ENCODE results near the gene ACKR3.

The ACKR3 gene

DNA sequence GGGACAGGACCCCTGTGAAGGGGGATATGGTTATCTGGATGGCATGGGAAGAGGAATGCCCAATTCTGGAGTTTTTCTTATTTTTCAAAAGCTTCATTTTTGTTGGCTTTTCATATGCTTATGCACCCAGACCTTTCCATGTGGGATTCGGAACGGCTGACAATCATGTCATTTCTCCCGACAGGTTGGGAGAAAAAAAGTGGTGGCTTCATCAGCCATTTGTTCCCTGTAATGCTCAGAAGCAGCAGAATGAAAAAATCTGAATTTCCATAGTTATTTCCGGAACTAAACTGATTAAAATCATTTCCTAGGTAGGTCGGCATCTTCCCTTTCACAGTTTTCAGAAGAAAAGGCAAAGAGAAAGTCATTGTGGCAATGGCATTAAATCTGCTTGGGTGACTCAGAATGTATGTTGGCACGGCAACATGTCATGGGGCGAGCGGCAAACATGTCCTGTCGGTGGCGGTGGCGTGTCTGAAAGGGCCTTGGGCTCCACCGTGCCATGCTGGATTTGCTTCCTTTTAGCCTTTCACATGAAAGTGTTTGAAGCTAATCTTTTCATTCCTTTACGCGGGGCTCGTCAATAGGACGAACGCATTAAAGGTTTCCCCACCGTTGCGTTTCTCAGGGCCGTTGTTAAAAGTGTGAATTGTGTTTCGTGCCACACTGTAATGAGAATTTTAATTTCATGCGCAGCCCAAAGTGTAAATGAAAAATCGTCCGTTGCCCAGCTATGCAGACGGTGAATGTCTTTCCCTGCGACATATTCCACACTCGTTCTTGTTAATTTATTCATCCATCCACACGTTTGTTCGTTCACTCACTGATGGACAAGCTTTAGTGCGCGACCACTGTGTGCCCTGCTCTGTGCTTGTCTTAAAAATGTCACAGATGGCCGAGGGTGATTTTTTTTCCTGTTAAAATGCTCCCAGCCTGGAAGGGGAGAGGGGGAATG is 18.5 kb downstream of the ACKR3 start:
- DNase-seq, result no peak

GRCh38 chr2:236588932-236589592 is 19.4 kb downstream of the ACKR3 start:
- no peak for DNase-seq

GRCh38 chr2:236590846-236591245 is 21.2 kb downstream of the ACKR3 start:
- DNase-seq, result no peak

- DNase-seq, result no peak
Observed at GRCh38 chr2:236592821-236593220, 23.2 kb downstream of the ACKR3 start.

DNA sequence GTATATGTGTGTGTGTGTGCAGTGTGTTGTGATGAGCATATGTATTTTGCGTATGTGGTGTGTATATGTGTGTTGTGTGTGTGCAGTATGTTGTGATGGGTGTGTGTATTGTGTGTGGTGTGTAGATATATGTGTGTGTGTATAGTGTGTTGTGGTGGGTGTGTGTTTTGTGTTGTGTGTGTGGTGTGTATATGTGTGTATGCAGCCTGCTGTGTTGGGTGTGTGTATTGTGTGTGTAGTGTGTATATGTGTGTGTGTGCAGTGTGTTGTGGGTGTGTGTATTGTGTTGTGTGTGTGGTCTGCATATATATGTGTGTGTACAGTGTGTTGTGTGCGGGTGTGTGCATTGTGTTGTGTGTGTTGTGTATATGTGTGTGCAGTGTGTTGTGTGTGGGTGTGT is 23.9 kb downstream of the ACKR3 start:
- DNase-seq, result no peak

GRCh38 chr2:236593956-236594355 is 24.3 kb downstream of the ACKR3 start:
- no peak for DNase-seq

DNA sequence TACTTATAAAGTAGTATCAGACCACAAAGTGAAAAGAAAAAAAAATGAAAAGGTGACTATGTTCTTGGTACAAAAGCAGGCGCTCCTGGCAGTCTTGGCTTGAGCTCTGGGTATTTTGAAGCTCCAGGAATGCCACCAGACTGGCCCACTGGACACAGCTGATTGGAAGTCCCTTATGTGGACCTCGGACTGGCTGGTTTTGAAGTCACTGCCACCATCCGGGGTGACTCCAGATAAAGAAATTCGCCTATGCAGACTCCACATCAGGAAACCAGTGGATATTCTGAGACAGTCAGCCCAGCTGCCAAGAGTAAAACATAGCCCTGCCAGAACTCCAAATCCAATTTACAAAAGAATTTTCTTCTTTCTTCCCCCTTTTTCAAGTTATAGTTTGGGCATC is 28.0 kb downstream of the ACKR3 start:
- no peak for DNase-seq

- DNase-seq, result no peak
Observed at GRCh38 chr2:236599059-236599458, 29.4 kb downstream of the ACKR3 start.

- no peak for DNase-seq
Observed at GRCh38 chr2:236600158-236600557, 30.5 kb downstream of the ACKR3 start.

DNA sequence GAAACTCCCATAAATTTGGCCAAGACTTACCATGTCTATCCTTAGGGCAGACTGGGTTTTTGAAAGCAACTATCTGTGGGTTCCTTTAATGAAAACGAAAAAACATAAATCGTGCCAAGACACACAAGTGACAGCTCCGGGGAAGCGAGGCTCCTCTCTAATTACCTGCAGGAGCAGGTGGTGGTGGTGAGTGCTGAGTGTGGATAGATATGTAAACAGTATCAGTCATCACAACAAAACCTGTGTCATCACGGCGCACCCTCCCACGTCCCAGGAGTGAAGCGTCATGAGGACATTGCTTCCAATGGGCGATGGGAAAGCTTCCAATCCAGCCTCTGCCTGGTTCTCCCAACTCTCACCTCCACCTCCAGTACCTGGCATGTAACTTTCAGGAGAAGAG is 31.3 kb downstream of the ACKR3 start:
- no peak for DNase-seq

GRCh38 chr2:236601316-236602202 is 31.9 kb downstream of the ACKR3 start:
- DNase-seq, result no peak

DNA sequence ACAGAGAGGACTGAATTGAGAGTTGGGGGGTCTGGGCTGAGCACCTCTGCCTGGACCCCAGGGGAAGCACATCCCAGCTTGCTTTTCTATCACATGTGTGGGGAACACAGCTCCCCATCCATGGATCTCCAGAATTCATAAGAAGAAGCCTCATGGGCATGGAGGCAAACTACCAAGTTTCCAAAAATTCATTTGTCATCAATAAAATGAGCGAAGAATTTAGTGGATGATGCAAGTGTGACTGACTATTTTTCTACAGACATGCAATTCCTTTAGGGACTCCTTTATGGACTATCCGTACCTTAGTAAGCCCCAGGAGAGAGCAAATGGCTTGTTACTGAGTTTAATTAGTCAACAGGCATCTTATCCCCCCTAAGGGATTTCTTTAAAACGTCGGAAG is 33.1 kb downstream of the ACKR3 start:
- DNase-seq, result no peak

DNA sequence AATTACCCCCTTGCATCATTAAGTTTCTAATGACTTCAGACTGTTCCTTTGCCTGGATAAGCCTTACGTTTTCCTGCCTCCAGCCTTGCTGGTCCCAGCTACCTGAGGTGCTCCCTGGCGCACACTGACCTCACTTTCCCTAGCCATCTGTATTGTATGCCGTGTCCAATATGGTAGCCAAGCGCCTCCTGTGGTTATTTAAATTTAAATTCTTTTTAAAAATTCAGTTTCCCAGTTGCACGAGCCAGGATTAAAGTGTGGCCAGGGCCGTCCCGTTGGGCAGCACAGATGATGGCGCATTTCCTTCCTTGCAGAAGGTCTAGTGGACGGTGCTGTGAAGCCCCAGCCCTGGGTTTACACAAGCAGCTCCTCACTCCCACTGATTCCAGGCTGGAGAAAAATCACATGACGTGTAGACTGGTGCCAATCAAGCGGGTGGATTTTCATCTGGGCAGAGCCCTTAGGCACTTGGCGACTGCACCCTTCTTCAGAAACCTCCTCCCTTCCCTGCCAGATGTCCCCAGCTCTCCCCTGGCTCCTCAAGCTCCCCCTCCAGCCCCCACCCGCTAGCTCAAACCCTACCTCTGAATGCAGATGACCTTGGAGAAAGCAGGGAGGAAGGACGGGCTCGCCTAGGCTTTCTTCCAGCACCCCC is 33.9 kb downstream of the ACKR3 start:
- no peak for DNase-seq

DNA sequence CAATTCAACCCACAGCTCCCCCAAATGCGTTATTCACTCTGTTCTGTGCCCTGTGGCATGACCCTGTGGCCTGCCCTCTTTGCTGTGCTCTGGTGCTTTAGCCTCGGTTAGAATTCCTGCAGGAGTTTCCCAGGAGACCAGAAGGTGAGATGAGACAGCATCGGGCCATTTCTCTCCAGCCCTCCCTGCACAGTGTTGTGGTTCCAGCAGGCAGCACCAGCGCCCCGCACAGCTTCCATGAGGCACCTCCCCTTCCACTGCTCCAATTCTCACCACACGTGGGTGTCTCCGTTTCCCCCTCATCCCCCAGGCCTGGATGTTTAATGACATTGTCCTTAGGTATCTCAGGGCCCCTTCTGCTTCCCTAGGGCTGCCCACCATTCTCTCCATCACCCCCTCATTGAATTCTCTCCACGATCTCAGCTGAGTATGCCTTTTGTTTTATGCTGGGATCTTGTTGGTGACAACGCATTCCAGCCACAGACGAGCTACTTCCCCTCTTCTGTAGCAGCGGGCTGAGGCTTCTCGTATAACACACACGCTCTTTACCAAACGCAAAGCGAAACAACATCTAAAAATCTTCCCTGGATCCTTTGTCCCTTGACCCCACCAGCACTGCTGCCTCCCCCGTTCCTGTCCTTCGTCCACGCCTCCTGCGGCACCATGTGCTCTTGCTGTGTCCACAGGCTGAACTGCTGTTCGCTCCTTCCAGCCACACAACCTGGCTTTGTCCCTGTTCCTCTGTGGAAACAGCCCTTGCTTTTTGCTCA is 35.1 kb downstream of the ACKR3 start:
- DNase-seq, result no peak

DNA sequence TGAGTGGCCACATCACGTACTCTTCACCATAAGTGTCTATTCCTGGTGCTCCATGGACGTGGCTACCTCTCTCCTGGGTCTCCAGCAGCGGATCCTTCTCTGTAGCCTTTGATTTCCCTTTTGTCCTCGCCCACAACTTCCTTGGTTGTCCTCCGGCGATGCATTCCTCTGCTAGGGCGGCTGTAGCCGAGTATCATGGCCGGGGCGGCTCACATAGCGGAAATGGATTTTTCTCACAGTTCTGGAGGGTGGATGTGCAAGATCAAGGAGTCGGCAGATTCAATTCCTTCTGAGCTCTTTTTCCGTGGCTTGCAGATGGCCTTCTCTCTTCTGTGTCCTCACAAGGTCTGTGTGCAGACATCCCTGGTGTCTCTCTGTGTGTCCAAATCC is 35.7 kb downstream of the ACKR3 start:
- DNase-seq, result no peak

DNA sequence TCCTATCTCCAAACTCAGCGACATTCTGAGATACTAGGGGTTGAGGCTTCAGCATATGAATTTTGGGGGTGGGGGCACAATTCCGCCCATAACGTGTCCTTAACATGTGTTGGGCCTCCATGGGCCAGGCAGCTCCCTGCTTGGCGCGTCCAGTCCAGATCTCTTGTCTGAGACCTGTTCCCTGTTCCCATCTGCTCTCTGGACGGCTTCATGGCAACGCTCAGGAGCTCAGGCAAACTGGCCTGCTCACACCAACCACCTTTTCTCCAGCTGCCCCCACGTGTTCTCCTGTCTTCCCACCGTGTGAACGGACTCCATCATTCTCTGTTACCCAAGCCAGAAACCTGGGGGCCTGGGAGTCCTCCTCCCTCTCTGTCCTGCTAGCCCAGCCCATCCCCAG is 36.4 kb downstream of the ACKR3 start:
- DNase-seq, result no peak

DNA sequence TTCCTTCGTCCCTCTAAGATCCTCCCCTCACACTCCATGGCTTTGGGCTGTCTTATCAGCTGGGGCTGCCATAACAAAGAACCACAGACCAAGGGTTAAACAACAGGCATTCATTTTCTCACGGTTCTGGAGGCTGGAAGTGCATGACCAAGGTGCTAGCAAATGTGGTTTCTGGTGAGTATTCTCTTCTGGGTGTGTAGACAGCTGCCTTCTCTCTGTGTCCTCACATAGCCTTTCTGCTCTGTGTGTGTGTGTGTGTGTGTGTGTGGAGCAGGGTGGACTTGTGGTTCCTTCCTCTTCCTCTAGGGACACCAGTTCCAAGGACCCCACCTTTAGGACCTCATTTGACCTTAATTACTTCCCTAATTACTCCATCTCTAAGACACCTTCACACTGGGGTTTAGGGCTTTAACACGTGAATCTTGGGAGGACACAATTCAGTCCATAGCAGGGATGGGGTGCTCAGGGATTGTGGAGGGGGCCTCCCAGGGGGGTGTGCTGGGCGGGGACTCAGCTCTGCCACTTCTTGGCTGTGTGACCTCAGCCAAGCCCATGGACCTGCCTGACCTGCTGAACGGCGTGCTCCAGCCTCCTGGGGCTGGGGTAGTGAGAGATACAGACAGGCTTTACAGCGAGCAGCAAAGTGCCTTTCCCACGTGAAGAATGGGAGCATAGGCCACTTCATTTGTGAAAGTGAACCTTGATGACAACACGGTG is 38.0 kb downstream of the ACKR3 start:
- no peak for DNase-seq

DNA sequence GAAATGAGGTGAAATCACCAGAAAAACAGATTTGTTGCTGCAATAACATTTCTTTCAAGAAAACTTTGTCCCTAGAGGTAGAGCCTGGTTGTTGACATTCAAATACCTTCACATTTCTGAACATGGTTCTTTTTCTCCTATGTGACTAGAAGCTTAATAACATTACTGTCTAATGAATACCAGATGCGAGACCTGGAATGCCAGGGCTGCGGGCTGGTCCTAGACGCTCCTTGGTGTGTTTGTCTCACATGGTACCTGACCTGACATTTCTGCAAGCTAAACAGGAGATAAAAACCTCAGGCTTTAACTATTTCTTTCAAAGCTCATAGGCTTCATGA is 38.5 kb downstream of the ACKR3 start:
- no peak for DNase-seq

DNA sequence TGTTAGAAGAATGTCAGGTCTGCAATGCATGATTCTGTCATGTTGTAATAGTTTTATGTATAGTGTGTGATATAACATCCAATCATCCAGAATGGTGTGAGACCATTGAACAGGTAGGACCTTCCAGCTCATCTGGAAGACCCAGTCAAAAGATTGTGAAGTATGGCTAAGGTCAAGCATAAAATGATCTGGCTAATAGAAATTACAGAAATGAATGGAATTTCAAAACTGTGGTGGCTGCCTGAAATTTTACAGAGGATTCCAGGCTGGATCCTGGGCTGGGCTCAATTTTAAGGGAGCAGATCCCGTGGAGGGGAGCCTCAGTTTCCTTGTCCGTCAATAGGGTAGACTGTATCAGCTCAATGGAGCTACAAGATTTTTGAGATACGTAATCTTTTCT is 39.1 kb downstream of the ACKR3 start:
- DNase-seq, result no peak

DNA sequence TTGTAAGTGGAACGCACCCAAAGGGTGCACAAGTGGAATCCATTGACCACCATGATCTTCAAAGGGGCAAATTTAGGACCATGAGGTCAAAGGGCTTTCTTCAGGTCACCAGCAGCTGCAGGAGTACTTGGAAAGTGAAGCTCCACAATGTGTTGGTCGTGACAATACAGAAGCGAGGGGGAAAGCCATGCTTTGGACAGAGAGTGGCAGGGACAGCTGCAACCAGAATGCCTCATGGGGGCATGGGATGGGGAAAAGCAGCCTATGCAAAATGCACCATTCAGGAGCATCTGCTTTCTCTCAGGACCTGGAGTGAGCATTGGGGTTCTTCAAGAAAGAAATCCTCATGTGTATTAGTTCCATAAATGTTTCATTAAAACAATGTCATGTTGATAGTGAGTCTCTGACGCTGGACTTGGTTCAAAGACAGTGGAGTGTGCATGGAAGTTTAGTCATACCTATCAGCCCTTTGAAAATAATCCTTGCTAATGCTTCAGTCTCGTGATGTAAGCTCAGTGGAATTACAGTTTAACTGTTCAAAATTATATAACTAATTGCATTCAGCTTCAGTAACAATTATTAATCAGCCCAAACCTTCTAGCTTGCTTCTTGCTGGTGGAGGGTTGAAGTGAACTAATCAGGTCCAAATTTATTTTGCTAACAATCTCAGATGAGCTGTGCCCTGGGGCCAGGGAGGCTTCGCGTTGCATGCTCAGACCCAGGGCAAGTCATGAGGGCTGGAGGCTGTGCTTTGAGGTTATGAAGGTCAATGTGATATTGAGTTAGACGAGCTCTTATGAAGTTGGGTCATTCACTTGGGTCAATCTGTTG is 41.6 kb downstream of the ACKR3 start:
- no peak for DNase-seq

- DNase-seq, result no peak
Observed at GRCh38 chr2:236612737-236613136, 43.1 kb downstream of the ACKR3 start.
